GM18861 (cell line): Measurements from ENCODE around the gene RALGAPA2.

Source experiments
- ATAC-seq: cut with Tn5 transposase; IDR thresholded peaks from one replicate; pipeline ENCODE4 v1.9.1; 2021; ENCODE audit not compliant: unreplicated experiment

The RALGAPA2 gene

GRCh38 chr20:20446425-20447015 is 265.9 kb downstream of the RALGAPA2 start:
- no peak for ATAC-seq

GRCh38 chr20:20446001-20446400 is 266.4 kb downstream of the RALGAPA2 start:
- ATAC-seq = no peak

- no peak for ATAC-seq
These were observed 268.9 kb downstream of the RALGAPA2 start for GRCh38 chr20:20443504-20443903.

GRCh38 chr20:20442466-20442865 is 270.0 kb downstream of the RALGAPA2 start:
- no peak for ATAC-seq

- ATAC-seq = no peak
These were observed 271.4 kb downstream of the RALGAPA2 start for GRCh38 chr20:20440886-20441658.

GRCh38 chr20:20440481-20440880 is 272.0 kb downstream of the RALGAPA2 start:
- no peak for ATAC-seq

- ATAC-seq = no peak
These were observed 272.7 kb downstream of the RALGAPA2 start for GRCh38 chr20:20439602-20440190.

GRCh38 chr20:20437314-20437713 is 275.1 kb downstream of the RALGAPA2 start:
- no peak for ATAC-seq

- no peak for ATAC-seq
These were observed 275.8 kb downstream of the RALGAPA2 start for GRCh38 chr20:20436689-20437088.

GRCh38 chr20:20435453-20435852 is 277.0 kb downstream of the RALGAPA2 start:
- ATAC-seq = no peak

- ATAC-seq = no peak
These were observed 279.7 kb downstream of the RALGAPA2 start for GRCh38 chr20:20432618-20433286.

- no peak for ATAC-seq
These were observed 282.4 kb downstream of the RALGAPA2 start for GRCh38 chr20:20430066-20430465.

GRCh38 chr20:20428067-20428466 is 284.4 kb downstream of the RALGAPA2 start:
- no peak for ATAC-seq

GRCh38 chr20:20427227-20427864 is 285.1 kb downstream of the RALGAPA2 start:
- no peak for ATAC-seq

GRCh38 chr20:20426655-20426907 is 285.9 kb downstream of the RALGAPA2 start:
- no peak for ATAC-seq

- no peak for ATAC-seq
These were observed 286.4 kb downstream of the RALGAPA2 start for GRCh38 chr20:20425823-20426654.

GRCh38 chr20:20423117-20423516 is 289.3 kb downstream of the RALGAPA2 start:
- ATAC-seq = no peak

- no peak for ATAC-seq
These were observed 294.4 kb downstream of the RALGAPA2 start for GRCh38 chr20:20417876-20418676.

GRCh38 chr20:20415321-20415720 is 297.1 kb downstream of the RALGAPA2 start:
- ATAC-seq = no peak
